ENCODE results near the gene PHF11.
A peak's percentile ranks its signal among the peaks of the same experiment; 100 is the strongest.
"Not testable (repeated sequence)": the region's sequence is repeated elsewhere in the genome, so short reads cannot be mapped to it uniquely, and the experiment has no call there.

PHF11 gene

DNA sequence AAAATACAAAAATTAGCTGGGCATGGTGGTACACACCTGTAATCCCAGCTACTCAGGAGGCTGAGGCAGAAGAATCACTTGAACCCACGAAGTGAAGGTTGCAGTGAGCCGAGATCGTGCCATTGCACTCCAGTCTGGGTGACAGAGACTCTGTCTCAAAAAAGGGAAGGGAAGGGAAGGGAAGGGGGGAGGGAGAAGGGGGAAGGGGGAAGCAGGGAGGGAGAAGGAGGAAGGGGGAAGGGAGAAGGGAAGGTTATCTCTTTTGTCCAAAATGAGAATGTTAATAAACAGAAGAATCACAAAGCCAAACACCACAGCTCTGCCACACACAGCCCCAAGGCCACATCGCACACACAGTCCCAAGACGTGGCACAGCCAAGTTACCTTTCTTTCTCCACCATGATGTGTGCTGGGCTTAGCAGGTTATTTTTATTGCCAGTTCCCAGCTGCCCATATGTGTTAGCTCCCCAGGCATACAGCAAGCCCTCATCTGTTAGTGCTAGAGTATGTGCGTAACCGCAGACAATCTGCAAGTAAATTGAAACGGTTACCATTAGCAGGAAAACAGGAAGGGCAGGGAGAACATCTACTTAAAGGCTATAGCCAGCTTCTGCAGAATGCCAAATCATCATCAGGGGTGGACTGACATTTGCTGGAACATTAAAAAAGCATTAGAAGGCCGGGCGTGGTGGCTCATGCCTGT, 55.3 kb downstream of the PHF11 start:
- DNase-seq, result peak; percentile 66

DNA sequence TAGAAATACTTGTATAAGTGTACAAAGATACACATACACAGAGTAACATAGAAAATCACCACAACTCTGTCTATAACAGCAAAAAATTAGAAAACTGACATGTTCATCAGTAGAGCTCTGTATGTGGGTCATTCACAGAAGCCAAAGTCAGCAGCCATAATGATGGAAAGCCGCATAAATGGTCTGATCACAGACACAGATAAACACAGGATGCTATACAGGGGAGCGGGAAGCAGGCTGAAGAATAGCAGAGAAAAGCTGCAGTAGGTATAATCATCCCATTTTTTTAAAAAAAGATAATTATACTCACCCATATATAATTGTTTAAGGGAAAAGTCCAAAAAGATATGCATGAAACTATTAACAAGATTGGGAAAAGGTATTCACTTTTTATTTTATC, 58.1 kb downstream of the PHF11 start:
- DNase-seq, result no peak

DNA sequence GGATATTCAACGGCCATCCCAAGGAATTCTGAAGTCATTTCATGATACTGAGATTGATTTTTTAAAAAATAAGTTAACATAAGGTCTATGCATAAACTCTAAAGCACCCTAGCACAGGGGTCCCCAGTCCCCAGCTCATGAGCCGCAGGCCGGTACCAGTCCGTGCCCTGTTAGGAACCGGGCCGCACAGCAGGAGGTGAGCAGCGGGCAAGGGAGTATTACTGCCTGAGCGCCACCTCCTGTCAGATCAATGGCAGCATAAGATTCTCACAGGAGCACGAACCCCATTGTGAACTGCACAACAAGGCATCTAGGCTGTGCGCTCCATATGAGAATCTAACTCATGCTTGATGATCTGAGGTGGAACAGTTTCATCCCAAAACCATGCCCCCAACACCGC, 58.6 kb downstream of the PHF11 start:
- DNase-seq, result no peak

DNA sequence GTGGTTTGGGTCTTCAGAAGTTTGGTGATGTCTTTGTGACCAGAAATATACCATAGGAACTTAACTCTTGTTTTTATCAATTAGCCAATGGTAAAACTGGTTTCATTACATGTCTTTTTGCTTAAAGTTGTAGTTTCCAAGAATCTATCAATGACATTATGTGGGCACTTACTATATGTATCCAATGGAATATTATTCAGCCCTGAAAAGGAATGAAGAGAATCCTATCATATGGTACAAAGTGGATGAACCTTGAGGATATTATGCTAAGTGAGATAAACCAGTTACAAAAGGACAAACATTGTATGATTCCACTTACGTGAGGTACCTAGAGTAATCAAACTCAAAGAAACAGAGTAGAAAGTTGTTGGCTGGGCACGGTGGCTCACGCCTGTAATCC, 63.3 kb downstream of the PHF11 start:
- no peak for DNase-seq

DNA sequence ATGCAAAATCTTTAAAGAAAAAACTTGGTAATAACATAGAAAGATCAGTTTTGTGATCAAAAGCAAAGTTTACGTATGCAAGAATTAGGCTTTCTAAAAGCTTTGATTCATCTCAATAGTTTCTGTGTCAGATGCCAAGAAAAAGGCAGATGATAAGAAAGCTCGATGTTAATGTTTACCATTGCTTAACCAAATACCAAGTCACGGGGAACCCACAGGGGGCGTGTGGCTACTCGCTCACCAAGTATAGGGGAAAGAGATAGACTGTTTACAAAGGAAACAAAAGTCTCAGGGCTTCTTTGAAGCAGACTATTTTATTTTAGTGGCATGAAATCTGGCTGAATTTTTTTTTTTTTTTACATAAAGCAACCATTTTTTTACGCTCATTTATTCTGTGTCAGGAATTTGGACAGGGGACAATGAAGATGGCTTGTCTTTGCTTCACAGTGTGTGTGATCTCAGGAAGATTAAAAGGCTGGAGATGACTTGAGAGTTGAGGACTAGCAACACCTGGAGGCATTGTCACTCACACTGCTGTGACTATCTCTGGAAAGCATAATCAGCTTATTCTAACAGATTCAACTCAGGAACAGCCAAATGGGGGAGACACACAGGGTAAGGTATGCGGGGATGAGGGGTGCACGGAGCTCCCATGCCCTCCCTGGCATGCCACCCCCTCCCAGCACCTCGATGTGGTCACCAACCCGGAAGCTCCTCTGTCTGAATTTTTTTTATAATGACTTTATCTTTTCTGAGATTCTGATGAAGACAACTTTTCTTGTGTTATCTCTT, 64.7 kb downstream of the PHF11 start:
- peak; percentile 54 for DNase-seq

DNA sequence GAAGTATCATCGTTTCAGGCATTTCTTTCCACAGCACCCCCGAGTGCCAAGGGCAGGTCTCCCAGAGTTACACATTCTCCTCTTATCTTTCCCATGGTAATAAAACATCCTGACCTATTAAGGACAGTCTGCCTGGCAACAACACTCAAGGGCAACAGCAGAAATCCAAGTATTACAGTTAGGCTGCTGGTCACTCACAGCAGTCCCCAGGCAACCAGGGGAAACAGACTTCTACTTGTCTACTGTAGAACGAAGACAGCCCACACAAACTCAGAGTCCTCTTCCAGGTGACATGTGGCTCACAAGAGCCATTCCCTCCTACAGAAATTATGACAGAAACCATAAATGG, 65.3 kb downstream of the PHF11 start:
- DNase-seq, result no peak

DNA sequence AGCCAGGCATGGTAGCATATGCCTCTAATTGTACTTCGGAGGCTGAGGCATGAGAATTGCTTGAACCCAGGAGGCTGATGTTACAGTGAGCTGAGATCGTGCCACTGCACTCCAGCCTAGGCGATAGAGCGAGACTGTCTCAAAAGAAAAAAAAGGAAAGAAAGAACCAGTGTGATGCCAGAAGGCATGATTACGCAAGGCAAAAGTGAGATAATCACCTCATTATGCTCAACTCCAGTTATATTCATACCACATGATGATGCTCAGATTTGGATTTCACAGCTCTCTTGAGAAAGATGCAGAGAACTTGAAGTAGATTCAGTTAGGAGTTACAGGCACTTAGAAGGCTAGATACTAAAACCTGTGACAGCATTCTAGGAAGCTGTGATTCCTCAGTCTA, 67.8 kb downstream of the PHF11 start:
- DNase-seq, result no peak

DNA sequence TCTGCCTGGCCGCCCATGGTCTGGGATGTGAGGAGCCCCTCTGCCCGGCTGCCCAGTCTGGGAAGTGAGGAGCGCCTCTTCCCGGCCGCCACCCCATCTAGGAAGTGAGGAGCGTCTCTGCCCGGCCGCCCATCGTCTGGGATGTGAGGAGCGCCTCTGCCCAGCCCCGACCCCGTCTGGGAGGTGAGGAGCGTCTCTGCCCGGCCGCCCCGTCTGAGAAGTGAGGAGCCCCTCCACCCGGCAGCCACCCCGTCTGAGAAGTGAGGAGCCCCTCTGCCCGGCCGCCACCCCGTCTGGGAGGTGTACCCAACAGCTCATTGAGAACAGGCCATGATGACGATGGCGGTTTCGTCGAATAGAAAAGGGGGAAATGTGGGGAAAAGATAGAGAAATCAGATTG, 69.7 kb downstream of the PHF11 start:
- DNase-seq, result not testable (repeated sequence)

DNA sequence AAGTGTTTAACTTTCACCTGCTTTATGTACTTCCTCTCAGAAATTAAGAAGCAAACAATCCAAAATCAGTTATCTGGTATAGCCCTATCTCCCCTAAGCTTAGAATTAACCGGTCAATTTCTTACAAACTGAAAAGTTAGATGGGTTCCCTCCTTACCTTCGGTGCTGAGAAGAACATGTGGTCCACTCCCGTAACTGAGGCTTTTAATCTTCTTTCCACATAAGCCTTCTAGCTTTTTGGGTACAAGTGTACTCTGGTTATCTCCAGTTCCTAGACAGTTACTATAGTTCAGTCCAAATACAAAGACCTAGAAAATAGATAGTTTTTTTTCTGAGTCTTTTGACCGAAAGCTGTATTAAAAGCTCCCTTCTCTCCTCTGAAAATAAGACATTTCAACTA, 70.7 kb downstream of the PHF11 start:
- peak; percentile 42 for DNase-seq

DNA sequence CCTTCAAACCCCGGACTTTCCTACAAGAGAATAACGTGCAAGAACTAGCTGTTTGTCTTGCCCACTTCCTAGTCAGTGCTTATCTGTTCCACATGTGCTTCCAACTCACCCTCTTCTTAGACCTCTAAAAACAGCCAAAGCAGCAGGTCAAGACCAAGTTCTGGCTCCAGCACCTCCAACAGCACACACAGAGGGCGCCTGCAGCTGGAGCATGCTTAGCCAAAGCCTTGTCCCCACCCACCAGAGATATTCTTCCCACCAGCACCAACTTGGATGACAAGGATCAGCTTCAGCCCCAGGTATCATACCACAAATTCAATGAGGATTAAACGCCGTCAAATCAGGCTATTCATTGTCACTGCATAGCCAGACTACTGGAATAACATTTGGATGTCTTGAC, 71.7 kb downstream of the PHF11 start:
- DNase-seq, result peak; percentile 73

DNA sequence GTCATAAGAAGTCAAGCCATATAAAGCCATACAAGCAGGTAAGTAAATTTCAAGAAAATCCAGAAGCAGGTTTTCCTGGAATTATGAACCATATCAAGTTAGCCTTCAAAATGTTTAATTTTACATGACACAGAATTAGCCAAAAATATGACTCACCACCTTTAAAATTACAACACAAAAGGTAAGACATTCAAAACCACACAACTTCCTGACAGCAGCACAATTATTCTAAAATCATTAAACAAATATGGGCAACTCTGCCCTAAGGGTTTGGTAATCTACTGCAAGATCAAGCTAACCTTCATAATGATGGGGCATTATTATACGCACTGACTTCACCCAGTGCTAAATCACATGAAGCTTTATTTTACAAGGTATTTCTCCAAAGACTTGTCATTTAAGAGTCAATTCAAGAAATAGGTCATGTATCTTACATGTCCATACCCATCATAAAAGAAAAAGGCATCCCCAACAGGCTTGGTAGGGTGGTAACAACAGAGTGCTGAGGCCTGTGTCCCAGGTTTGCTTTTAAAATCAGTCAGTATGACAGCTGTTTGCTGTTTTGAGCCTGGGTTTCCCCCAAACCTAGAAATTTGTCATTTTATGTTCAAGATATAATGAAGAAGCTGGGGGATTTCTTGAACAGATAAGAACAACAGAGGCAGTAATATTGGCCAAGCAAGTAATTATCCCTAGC, 74.4 kb downstream of the PHF11 start:
- DNase-seq, result no peak

DNA sequence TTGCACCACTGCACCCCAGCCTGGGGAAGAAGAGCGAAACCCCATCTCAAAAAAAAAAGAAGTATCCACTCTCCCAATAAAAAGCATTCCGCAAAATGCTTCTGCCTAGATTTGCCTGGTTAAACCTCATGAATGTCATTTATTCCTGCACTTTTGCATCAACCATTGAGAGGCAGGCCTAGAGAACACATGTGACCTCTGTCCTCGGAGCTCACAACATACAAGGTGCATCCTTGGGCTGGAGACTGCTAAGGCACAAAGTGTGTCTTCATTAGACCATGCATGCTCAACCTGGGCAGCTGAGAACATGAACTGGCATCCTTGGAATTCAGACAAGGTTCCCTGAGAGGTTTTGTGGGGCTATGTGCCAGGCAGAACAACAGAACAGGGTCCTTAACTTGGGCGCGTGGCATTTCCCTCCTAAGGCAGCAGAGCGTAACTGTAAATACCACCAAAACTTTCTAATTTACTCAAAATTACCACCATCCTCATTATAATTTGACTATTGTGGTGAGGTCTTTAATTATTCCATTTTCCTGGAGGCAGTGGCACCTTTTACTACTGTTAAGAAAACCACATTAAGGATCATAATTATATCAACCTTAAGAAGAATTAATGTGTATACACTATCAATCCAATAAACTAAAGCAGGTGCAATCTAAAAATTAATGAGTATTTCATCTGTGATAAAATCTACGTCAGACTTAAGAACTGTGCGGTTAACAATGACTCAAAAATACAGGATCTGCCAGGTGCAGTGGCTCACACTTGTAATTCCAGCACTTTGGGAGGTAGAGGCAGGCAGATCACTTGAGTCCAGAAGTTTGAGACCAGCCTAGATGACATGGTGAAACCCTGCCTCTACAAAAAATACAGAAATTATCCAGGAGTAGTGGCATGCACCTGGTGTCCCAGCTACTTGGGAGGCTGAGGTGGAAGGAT, 75.8 kb downstream of the PHF11 start:
- DNase-seq, result no peak
